Choroid plexus epithelial cell (primary cell): ENCODE results near the gene KCNG2.

ENCODE experiments used
- DNase-seq: peaks from one replicate; pipeline ENCODE4 v3.0.0-alpha.2; 2010; ENCODE audit warnings: low read depth
- H3K4me3 ChIP-seq: 2 replicates; pipeline ENCODE4 v1.5.1; 2011; ENCODE audit warnings: low read depth, mild to moderate bottlenecking, control low read depth, low read length, moderate library complexity
- CTCF ChIP-seq: conservative IDR thresholded peaks from 2 replicates; pipeline ENCODE4 v1.5.1; 2011; ENCODE audit warnings: low read depth, mild to moderate bottlenecking, control low read depth, inconsistent platforms, low read length, moderate library complexity

Gene KCNG2

GRCh38 chr18:79801217-79801616 is 3.5 kb downstream of the KCNG2 start:
- H3K4me3 ChIP-seq = no peak overlapping the region
- DNase-seq = no peak
- TF ChIP-seq CTCF = no peak

GRCh38 chr18:79801641-79802040 is 3.9 kb downstream of the KCNG2 start:
- no peak for DNase-seq
- TF ChIP-seq CTCF = no peak
- H3K4me3 ChIP-seq = no peak overlapping the region

GRCh38 chr18:79802298-79802697 is 4.6 kb downstream of the KCNG2 start:
- H3K4me3 ChIP-seq = no peak overlapping the region
- no peak for DNase-seq
- no peak for TF ChIP-seq CTCF

GRCh38 chr18:79803611-79804051 is 5.9 kb downstream of the KCNG2 start:
- TF ChIP-seq CTCF = no peak
- no peak for DNase-seq
- no peak overlapping the region for H3K4me3 ChIP-seq

- no peak for TF ChIP-seq CTCF
- no peak for DNase-seq
- no peak overlapping the region for H3K4me3 ChIP-seq
Observed at GRCh38 chr18:79804130-79804787, 6.5 kb downstream of the KCNG2 start.

- TF ChIP-seq CTCF = no peak
- DNase-seq = no peak
- H3K4me3 ChIP-seq = no peak overlapping the region
Observed at GRCh38 chr18:79805211-79805887, 7.6 kb downstream of the KCNG2 start.
